Activated naive CD4-positive, alpha-beta T cell treated with anti-CD3 and anti-CD28 coated beads, Interleukin-2, amount 50 U/mL, for 16 hours (primary cell): Measurements from ENCODE around the gene TBL1X.
"Not testable (repeated sequence)": the region's sequence is repeated elsewhere in the genome, so short reads cannot be mapped to it uniquely, and the experiment has no call there.

Experiments used
- DNase-seq: peaks from one replicate; pipeline ENCODE4 v3.0.0-alpha.2; 2020

Gene TBL1X

DNA sequence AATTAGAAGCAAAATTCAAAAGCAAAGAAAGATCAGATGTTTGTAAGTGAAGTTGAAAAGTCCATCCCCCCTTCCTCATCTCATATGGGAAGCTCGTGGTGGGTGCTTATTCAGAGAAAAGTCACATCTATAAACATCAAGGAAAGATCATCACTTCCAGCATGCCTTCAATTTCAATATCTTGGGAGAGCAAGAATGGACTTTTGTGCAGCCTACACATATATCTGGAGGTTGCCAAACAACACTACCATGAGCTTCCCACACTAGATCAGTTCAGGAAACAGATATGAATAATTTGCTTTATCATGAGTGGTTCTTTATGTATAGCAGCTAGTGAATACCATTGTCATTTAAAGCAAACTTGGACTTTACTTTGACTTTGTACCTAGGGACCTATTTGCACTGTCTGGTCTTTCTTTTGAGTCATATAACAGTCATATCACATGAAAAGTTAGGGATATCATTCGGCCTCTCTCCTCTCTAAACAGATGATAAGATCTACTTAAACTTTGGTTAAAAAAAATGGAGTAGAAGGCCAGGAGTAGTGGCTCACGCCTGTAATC, 5.6 kb upstream of the TBL1X start:
- DNase-seq: no peak

DNA sequence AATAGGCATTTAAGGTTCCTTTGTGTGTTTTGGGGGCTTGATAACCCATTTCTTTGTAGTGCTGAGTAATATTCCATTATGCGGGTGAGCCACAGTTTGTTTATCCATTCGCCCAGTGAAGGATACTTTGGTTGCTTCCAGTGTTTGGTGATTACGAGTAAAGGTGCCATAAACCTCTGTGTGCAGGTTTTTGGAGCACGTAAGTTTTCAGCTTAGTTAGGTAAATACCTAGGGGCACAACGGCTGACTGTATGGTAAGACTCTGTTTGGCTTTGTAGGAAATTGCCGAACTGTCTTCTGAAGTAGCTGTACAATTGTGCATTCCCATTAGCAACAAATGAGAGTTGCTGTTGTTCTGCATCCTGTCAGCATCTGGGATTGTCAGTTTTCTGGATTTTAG, 3.8 kb upstream of the TBL1X start:
- no peak for DNase-seq

DNA sequence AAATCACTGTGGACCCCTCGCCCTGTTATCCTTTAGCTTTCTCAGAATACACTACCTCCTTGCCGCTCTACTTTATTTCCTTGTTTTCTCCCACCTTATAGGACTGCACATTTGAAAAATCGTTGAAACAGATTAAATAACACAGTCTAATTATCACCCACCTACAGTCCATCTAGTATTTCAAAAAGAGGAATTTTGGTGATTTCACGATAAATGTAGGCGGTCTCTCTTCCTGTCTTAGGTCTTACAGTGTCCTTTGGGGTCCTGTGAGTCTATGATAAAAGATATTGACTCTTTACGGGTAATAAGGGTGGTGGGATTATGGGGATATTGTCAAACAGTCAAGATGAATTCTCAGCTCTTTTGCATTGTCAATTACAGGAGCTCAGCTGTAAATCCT, 2.4 kb upstream of the TBL1X start:
- no peak for DNase-seq

DNA sequence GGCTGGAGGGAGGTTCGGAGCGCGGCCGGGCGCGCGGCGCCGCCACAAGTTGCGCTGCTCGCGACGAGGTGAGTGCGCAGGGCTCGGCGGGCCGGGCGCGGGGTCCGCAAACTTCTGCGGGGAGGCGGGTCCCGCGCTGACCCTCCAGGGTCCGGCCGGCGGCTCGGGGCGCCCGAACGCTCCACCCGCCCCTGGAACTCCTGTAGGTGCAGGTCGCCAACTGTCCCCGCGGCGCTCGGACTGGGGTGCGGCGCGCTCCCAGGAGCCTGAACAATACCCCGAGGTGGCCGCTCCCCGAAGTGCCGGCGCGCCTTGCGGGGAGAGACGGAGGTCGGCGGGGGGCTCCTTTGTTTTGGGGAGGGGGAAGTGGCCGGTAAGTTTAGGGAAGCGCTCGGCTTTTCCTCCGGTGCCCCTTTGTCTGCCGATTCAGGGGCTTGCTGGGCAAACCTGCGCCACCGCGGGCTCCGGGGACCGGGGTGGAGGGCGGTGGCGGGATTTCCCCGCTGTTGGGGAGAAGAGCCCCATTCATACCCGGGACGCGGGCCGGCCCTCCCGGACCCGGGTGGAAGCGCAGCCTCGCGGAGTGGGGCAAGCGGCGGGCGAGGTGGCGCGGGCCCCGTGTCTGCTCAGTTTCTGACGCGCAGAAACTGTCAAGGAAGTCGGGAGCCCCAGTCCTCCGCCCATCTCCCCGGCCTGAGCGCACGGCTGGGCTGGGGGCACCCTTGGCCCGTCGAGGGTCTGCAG, 694 bp downstream of the TBL1X start:
- DNase-seq: peak; percentile 43

DNA sequence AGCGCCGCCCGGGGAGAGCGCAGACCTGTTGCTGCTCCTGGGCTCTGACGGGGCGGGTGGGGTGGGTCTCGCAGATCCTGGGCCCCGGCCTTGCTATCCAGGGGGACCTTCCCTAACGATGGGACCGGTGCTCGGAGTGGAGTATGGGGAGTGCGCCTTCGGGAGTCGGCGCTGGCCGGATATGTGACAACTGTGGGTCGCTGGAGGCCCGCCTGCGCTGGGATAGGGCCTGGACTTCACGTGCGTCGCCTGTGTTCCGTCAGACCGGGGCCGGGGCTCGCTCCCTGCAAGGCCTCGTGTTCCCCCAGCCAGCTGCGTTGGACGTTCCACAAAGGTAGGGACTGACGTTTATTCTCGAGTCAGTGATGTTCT, 1.3 kb downstream of the TBL1X start:
- DNase-seq: peak; percentile 24

DNA sequence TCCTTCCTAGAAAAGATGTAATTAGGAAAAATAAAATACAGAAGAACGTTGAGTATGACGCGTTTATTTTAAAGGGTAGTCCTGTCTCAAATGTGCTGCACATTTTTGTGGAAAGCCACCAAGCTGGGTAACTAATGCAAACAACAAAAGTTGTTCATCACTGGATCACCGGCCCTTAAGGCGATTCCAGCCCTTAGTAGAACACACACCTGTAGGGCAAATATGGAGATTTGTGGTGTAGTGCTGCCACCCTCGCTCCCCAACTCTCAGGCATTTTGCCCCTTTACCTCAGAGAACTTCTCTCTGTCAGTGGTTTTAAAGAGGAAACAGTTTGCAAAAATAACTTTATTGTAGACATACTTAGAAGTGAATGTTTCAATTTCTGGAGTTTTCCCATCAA, 1.9 kb downstream of the TBL1X start:
- DNase-seq: no peak

DNA sequence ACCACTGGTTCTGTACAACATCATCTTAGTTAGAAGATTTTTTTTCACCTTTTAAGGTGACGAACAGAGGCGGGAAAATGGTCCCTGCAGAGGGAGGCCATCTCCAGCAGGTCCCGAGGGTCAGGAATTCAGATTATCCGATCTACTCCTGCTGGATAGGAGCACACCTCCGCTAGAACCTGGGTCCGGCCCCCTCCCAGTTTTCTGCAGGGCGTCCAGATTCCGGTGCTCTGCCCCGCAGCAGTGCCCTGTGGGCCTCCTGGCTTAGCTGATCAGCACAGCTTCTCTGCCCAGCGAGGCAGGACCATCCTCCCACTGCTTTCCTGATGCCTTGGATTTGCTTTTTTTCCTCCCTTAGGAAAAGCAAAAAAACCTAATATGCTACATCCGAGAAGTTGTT, 2.3 kb downstream of the TBL1X start:
- no peak for DNase-seq

DNA sequence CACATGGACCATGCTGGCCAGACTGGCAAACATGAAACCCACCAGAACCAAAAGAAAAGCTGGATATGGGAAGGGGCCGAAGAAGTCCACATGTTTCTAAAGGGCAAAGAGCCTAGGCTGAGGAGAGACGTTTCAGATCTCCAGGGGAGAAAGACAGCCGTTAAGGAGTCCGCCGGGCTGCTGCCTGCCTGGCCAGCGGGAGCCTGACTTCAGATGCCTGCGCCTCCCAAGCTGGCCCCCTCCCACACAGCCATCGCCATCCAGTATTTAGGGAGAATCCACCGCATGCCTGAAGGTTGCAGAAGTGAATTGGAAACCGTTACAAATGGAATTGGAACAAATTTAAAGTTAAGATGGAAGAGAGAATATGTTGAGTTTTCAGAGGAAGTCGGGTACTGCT, 2.9 kb downstream of the TBL1X start:
- no peak for DNase-seq

DNA sequence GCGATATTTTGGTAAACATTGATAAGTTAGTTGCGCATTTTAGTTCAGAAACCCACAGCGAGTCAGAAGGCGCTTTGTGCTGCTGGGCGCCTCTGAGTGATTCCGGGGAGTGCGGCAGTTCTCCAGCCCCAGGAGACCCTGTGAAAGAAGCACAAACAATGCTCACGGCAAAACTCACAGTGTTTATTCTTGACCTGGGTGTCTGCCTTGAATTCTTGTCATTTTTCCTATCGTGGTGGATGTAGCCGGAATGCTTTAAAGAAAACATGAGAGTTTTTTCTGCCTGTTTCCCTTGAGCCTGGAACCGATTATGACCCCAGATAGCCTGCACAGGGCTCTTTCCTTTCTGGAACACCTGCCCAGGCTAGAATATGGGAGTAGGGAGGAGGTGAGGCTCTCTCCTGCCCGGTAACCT, 6.7 kb downstream of the TBL1X start:
- no peak for DNase-seq

DNA sequence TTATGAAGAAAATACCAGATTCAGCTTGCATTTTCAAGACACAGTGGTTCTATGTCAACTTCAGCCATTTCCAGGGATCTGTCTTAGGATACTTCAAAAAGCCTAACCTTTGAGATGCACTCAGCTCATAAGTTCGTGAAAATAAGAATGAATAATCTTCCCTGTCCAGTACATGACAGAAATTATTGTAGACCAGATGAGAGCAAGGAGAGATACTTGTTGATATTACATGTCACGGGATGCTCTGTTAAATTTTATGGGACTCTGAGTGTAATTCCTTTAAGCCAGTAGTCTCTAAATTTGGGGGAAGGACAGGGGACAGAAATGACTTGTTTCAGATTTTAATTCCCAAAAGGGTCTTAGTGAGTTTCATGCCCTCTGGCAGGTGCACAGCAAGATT, 8.8 kb downstream of the TBL1X start:
- no peak for DNase-seq

DNA sequence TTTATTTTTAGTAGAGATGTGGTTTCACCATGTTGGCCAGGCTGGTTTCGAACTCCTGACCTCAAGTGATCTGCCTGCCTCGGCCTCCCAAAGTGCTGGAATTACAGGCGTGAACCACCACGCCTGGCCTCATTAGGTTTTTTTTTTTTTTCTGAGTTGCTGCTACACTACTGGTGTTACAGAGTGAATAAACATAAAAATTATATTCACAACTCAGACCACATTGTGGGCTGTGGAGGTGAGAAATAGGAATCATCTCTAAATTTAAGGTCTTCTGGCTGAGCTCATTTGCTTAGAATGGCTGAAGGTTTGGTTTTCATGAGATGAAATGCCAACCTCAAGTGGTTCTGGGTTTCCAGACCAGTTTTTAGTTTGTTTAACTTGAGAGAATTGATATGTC, 10.6 kb downstream of the TBL1X start:
- DNase-seq: not testable (repeated sequence)

DNA sequence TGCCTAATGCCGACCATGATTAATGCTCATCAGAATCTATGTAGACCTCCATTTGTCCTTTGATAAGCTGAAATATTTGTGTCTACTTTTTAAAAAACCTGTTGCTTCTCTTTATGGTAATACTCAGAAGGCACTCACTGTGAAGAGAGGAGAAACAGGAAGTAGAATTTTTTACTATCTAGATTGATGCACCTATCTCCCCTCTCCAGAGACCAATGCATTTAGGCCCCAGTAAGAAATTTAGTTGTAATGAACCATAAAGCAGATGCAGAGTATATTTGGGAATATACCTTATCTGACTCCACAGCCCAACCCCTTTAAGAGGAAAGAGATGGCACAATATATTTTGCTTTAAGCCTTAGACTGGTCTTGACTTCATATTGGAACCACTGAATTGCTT, 11.1 kb downstream of the TBL1X start:
- DNase-seq: no peak

DNA sequence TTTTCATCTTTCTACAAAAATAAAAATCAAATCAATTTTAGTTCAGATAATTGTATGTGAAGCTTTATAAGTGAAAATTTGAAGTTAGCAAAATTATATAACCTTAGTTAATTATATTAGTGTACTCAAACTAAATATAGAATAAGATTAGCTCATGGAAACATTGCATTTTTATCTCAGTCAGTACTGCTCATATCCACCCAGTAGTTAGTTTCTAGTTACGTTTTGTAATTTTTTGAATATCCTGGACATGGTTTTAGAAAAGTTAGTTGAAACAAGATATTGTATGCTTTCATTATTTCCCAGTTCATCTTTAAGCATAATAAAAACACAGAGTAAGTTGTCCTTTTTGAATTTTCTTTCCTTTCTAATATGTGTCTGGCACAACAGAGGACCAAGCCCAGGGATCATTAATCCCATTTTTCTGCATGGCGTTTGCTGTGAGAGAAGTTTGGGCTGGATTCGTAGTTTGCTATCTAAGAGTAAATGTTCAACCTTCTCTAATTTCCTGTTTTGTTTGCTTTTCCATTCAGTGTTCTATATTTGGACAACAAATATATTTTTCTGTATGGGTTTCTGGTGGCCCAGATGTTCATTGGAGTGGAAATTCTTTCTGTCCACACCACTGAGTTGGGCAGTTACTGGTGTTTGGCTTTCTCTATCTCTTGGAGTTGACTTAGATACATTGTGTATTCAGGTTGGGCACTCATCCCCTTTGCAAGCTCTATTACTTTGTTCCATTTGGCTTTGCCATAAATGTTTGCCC, 12.1 kb downstream of the TBL1X start:
- DNase-seq: no peak

DNA sequence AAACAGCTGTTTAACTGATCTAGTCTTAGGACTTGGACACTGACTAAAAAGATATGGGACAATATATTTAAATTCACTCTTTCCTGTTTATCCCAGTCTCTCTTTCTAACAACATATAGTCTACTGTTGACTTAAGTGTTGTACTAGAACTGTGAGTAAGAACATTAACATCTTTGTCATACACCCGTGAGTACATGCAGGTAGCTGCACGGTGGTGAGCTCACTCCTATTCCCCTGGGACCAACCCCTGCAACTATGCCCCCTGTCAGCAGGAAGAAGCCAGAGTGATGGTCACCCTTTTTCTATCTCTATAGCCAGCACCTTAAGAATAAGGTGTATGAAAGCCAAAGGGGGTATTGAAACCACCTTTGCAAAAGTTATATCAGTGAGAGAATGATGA, 17.6 kb downstream of the TBL1X start:
- DNase-seq: no peak

DNA sequence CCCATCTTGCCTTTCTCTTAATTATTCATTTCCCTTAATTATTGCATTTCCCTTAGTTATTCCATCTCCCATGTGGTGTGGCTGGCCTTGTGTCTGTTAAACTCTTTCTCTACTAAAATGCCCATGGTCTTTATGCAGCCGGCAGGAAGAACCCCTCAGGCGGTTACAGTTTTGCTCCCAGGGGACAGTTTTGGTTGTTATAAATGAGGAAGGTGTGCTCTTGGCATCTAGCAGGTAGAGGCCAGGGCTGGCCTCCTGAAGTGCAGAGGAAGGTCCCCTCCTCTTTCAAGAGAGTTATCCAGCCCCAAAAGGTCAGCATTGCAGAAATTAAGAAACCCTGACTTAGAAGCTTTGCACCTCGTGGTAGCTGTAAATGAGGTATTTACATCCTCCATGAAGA, 18.0 kb downstream of the TBL1X start:
- no peak for DNase-seq

DNA sequence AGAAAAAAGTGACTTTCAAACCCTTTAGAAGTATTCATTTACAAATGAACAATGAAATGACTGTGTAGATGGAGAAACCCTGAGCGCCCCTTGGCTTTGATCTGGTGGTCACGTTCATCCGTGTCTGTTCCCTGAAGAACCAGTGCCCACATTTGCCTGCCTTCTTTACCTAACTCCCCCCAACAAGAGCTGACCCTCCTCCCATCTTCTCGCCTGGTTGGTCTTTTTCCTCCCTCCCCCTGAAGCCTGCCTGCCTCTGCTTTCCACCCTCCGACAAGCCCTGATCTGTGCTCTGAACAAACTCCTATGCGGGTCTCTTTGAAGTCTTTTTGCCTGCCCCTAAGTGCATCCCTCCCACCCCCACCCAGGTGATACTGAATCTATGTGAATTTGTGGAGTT, 18.5 kb downstream of the TBL1X start:
- DNase-seq: no peak

DNA sequence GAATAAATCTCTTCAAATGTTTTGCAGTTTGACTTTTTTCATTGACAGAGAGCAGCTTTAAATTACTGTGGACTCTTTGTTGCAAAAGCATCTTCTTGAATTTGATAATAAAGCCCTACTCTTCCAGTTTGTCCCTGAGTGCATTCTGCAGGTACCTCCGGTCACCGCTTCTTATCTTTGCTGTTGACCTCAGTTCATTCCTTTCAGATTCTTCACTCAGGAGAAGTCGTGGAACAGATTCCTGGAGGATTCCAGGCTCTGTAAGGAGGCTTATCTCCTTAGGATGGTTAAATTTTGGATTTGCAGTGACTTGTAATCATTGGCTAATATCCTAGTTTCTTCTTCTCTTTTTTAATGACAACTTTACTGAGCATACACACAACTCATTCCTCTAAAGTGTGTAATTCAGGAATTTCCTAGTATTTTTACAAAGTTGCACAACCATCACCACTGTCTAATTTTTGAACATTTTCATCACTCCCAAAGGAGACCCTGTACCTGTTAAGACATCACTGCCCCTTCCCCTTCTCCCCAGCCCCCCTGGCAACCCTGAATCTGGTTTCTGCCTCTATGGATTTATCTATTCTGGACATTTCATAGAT, 22.0 kb downstream of the TBL1X start:
- DNase-seq: no peak

DNA sequence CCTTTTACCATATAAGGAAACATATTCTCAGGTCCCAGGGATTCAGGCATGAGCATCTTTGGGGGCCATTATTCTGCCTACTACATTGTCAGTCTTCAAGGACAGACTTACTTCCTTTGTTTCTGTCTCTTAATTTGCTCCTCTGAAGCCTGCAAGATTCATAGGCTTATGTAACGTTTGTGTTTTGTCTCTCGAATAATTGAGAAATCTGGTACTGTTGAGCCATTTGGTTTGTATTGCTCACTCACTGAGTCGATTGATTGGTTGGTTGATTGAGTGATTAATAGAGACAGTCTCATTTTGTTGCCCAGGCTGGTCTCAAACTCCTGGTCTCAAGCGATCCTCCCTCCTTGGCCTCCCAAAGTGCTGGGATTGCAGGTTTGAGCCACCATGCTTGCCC, 23.7 kb downstream of the TBL1X start:
- DNase-seq: no peak

DNA sequence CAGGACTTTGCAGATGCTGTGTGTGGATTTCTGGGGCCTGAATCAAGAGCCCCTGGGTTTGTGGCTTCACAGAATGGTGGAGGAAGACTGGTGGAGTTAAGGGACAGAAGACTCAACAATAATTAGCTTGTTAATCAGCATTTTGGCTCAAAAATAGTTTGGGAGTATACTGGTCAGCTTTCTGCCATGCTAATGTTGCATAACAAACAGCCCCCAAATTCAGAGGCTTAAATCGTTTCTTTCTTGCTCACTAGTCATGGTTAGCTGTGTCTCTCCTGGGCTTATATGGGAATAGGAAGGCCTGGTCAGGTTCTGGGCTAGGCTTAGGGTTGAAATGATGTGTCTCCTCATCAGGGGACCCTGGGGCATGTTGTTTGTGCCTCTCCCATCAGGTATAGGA, 24.4 kb downstream of the TBL1X start:
- no peak for DNase-seq

DNA sequence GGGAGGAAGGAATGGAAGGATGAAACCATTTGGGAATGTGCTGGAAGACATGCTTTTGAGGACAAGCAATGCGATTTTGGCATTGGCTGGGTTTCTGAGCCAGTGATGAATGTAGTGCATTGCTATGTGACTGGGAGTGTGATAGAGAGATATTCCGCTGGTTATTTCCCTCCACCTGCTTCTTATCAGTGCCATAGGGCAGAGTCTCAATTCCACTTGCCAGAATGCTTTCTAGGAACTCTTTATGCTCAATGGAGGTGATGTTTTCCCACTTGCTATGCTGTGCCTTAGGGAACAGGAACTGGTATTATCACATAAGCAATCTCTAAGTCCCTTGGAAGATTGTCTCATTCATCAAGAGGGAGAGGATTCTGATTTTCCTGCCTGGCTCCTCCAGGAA, 28.0 kb downstream of the TBL1X start:
- no peak for DNase-seq

DNA sequence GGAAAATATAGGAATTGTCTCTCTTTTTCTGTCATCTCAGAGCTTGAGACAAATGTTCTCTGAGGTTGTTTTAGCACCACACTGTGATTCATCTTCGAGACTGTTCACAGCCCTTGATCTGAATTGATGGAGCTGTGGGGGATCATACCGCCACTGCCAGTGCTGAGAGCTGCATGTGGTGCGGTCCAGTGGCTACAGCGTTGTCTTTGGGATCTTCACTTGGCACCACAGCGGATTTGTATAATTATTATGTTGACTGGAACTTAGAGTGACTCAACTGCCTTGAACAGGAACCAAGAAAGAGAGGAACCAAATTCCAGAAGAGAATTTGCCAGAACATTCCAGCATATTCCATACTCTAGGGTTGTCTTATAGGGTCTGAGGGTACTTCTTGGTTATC, 29.1 kb downstream of the TBL1X start:
- DNase-seq: no peak

DNA sequence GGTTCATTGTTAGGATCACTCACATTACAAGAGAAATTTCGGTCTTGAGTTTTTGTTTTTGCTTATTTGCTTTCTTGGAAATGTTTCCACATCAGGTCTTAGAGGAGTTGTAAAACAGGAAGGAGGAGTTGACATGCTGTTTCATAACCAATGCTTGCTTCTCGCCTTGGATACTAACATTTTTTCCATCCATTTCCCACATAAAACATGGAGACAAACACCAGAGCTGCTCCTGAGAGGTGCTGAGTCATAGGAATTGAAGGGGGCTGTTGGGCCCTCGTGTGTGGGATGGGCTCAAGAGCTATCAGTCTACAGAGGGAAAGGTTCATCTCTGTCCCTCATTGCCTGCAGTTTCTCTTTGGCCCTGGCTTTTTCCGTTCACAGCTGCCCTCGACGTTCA, 29.9 kb downstream of the TBL1X start:
- no peak for DNase-seq

DNA sequence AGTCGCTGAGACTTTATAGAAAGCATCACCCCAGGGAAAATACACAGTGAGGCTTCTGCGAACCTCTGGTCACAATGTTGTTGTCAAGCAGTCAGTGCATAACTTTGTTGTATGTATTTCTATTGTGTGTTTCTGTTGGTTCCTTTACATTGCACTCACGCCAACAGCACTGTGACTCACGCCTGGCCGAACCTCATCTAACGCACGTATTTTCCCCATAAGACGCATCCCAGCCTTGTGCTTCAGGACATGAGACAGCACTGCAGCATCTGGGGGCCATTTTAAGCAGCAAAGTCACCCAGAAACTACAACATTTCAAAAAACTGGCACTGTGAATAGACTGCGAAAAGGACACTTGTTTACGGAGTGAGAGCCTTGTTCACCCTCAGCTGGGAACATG, 30.6 kb downstream of the TBL1X start:
- DNase-seq: no peak

DNA sequence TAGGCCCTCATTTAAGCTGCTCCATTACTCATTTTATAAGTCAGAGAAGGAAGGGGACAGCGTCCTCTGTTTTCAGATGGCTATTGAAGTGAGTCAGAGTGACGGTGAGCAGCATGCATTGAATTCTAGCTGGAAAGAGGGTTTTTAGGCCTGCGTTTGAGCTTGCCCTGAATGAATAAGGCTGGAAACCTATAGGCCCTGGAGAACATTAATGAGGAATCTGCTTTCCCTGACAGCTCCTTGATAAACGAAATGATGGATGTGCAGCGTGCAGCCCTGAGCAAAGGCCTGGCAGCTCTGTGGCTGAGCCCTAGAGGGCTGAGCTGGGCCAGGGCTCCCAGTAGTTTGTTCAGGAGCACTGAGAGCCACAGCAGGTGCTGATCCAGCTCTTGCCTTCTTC, 33.4 kb downstream of the TBL1X start:
- no peak for DNase-seq
